GM12801 (cell line): ENCODE results near the gene RSPO3.

ENCODE experiments used
- CTCF ChIP-seq: IDR thresholded peaks from one replicate; pipeline ENCODE4 v1.5.1; 2011; ENCODE audit warnings: control low read depth; ENCODE audit not compliant: insufficient read length; ENCODE audit errors: extremely low read depth

RSPO3 gene

GRCh38 chr6:127120787-127121636 lies 2.5 kb downstream of the RSPO3 start:
- no peak for TF ChIP-seq CTCF

GRCh38 chr6:127121637-127121960 lies 3.1 kb downstream of the RSPO3 start:
- TF ChIP-seq CTCF = no peak

GRCh38 chr6:127124172-127124571 lies 5.7 kb downstream of the RSPO3 start:
- TF ChIP-seq CTCF = no peak

- TF ChIP-seq CTCF = no peak
Observed at GRCh38 chr6:127124680-127125079, 6.2 kb downstream of the RSPO3 start.

- no peak for TF ChIP-seq CTCF
Observed at GRCh38 chr6:127128066-127128465, 9.6 kb downstream of the RSPO3 start.

GRCh38 chr6:127129251-127129650 lies 10.8 kb downstream of the RSPO3 start:
- no peak for TF ChIP-seq CTCF

GRCh38 chr6:127131275-127131674 lies 12.8 kb downstream of the RSPO3 start:
- TF ChIP-seq CTCF = no peak
